IPS DF 6.9 (cell line): ENCODE measurements around the gene DNAH1.

ENCODE experiments used
- DNase-seq: peaks from one replicate; pipeline ENCODE4 v3.0.0-alpha.2; 2013; ENCODE audit warnings: low read depth, low spot score
- H3K27ac ChIP-seq: one replicate; pipeline ENCODE4 v1.5.1; 2013; ENCODE audit warnings: low read length, control low read depth
- H3K27me3 ChIP-seq: 2 replicates; pipeline ENCODE4 v1.6.1; 2013; ENCODE audit warnings: mild to moderate bottlenecking, low read length; ENCODE audit not compliant: control insufficient read depth, insufficient read depth
- H3K36me3 ChIP-seq: 2 replicates; pipeline ENCODE4 v1.6.1; 2013; ENCODE audit warnings: low read length; ENCODE audit not compliant: control insufficient read depth, insufficient read depth
- H3K4me1 ChIP-seq: 2 replicates; pipeline ENCODE4 v1.6.1; 2013; ENCODE audit warnings: low read length; ENCODE audit not compliant: control insufficient read depth, insufficient read depth
- H3K4me3 ChIP-seq: 2 replicates; pipeline ENCODE4 v1.5.1; 2013; ENCODE audit warnings: mild to moderate bottlenecking, low read length
- H3K9me3 ChIP-seq: 2 replicates; pipeline ENCODE4 v1.6.1; 2013; ENCODE audit warnings: low read length, inconsistent platforms; ENCODE audit not compliant: control insufficient read depth, insufficient read depth
- WGBS: extraction: QIAGEN DNeasy Blood & Tissue Kit; methylation state at CpG from one replicate; pipeline ENCODE4 v1.1.7; 2013; ENCODE audit warnings: mixed read lengths, missing lambda C conversion rate; ENCODE audit not compliant: insufficient read length, insufficient coverage; 5-methylcytosine and 5-hydroxymethylcytosine counted together

The DNAH1 gene

DNA sequence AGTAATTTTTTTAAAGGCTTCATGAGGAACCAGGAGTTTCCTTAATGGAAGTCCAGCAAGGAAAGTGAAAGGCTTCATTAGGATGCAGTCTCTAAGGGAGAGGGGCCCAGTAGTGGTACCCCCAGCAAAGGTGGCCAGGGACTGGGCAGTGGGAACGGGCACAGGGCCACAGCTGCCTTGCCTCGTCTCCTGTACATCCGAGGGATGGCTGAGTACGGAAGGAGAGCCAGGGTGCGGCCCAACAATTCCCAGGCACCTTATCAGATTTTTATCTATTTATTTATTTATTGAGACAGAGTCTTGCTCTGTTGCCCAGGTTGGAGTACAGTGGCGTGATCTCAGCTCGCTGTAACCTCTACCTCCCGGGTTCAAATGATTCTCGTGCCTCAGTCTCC, 114.3 kb downstream of the DNAH1 start:
- Histone ChIP-seq H3K27ac (no peak overlapping the region), H3K36me3 (no peaks in the 10 kb centered on the region), H3K27me3 (no peaks in the 10 kb centered on the region), H3K4me1 (no peaks in the 10 kb centered on the region), H3K4me3 (no peak overlapping the region), H3K9me3 (no peaks in the 10 kb centered on the region)
- DNase-seq = no peak
- no CpG with 5 or more reads among the region's 9 CpGs for WGBS

DNA sequence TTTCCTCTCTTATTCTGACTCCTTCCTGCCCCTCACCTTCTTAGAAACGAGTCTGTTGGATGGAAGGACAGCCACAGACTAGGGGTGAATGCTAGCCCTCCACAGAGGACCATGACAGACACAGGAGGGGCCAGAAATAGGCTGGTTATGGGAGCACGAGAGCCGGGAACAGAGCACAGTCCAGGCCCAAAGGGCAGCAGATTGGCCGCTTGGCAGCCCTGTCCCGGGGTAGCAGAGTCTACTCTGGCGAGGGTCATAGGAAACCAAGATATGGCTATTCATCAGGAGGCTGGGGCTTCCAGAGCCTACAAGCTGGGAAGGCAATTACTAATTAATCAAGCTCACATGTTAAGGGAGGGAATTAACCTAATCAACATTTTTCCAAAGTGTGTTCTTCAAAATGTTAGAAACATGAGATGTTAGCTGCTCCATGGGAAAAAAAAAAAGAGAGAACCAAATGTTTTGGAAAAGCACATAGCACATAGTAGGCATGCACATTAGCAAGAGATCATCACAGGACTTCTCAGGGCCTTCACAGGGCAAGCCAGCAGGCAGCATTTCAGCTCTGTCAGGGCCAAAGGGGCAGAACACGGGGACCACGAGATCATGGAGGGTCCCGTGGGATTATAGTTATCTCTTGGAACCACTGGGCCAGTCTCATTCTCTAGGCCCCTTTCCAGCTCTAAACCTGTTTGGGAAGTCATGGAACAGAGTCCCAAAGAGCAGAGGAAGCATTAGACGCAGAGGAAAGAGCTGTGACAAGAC, 115.5 kb downstream of the DNAH1 start:
- Histone ChIP-seq H3K4me1 (no peaks in the 10 kb centered on the region), H3K9me3 (no peaks in the 10 kb centered on the region), H3K27me3 (no peaks in the 10 kb centered on the region), H3K36me3 (no peaks in the 10 kb centered on the region), H3K27ac (no peak overlapping the region), H3K4me3 (no peak overlapping the region)
- WGBS = no CpG with 5 or more reads among the region's 10 CpGs
- no peak for DNase-seq

DNA sequence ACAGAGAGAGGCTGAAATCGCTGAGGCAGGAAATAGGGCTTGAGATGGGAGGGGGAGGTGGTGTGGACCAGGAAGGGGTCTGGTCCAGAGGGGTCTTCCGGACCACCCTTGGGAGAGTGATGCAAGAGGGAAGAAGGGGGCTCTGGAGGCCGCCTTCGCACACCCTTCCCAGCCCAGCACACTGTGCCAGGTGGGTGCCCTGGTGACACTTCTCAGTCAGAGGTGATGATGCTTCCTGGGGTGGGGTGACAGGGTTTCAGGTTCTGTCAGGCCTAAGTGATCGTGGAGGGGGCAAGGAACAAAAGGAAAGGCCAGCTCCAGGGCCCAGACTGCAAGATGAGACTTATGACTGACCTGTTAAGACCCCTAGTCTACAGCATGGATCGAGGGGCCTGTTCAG, 116.1 kb downstream of the DNAH1 start:
- Histone ChIP-seq H3K27ac (no peak overlapping the region), H3K4me3 (no peak overlapping the region), H3K4me1 (no peaks in the 10 kb centered on the region), H3K27me3 (no peaks in the 10 kb centered on the region), H3K36me3 (no peaks in the 10 kb centered on the region), H3K9me3 (no peaks in the 10 kb centered on the region)
- WGBS = no CpG with 5 or more reads among the region's 6 CpGs
- DNase-seq = no peak

GRCh38 chr3:52432691-52433141, 116.6 kb downstream of the DNAH1 start:
- Histone ChIP-seq H3K36me3 (no peaks in the 10 kb centered on the region), H3K4me1 (no peaks in the 10 kb centered on the region), H3K4me3 (no peak overlapping the region), H3K9me3 (no peaks in the 10 kb centered on the region), H3K27ac (no peak overlapping the region), H3K27me3 (no peaks in the 10 kb centered on the region)
- no peak for DNase-seq
- no CpG with 5 or more reads among the region's 4 CpGs for WGBS

- WGBS = no CpG with 5 or more reads among the region's 10 CpGs
- Histone ChIP-seq H3K4me1 (no peaks in the 10 kb centered on the region), H3K27ac (no peak overlapping the region), H3K9me3 (no peaks in the 10 kb centered on the region), H3K36me3 (no peaks in the 10 kb centered on the region), H3K4me3 (no peak overlapping the region), H3K27me3 (no peaks in the 10 kb centered on the region)
- DNase-seq = no peak
These were observed 117.3 kb downstream of the DNAH1 start for GRCh38 chr3:52433328-52433995.

- Histone ChIP-seq H3K27ac (no peak overlapping the region), H3K4me3 (no peak overlapping the region), H3K9me3 (no peaks in the 10 kb centered on the region), H3K4me1 (no peaks in the 10 kb centered on the region), H3K36me3 (no peaks in the 10 kb centered on the region), H3K27me3 (no peaks in the 10 kb centered on the region)
- DNase-seq = no peak
- WGBS = no CpG with 5 or more reads among the region's 6 CpGs
These were observed 117.9 kb downstream of the DNAH1 start for GRCh38 chr3:52433996-52434479.

DNA sequence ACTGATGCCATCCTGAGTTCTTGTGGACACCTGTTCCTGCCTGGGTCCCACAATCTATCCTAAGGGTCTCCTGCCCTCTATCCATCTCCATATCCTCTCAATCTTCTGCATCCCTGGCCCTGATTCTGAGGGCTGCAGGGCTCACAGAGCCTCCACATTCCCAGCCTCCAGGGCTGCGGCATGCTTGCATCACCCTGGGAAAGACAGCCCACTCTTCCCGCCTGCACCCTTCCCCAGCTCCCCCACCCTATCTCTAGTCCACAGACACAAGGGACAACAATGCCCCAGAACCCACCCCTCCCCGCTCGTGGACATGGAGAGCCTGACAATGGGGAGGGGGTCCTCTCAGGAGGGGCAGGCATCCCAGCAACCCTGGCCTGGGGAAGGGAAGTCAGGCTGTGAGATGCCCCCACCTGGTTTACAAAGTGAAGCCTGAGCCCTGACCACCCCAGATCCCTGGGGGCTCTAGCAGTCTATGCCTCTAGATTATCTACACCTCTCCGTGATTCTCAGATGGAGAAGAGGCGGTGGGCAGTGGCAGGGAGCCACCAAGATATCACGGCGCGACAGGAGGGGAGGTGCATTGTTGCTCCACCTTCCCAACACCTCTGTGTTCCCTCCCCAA, 118.5 kb downstream of the DNAH1 start:
- Histone ChIP-seq H3K36me3 (no peaks in the 10 kb centered on the region), H3K27ac (no peak overlapping the region), H3K4me1 (no peaks in the 10 kb centered on the region), H3K4me3 (no peak overlapping the region), H3K9me3 (no peaks in the 10 kb centered on the region), H3K27me3 (no peaks in the 10 kb centered on the region)
- WGBS = no CpG with 5 or more reads among the region's 9 CpGs
- DNase-seq = no peak

GRCh38 chr3:52435246-52436101, 119.4 kb downstream of the DNAH1 start:
- DNase-seq = no peak
- no peak overlapping the region for H3K27ac ChIP-seq
- no peaks in the 10 kb centered on the region for H3K27me3 ChIP-seq
- H3K36me3 ChIP-seq = no peaks in the 10 kb centered on the region
- H3K9me3 ChIP-seq = no peaks in the 10 kb centered on the region
- WGBS = no CpG with 5 or more reads among the region's 32 CpGs
- no peak overlapping the region for H3K4me3 ChIP-seq
- no peaks in the 10 kb centered on the region for H3K4me1 ChIP-seq

- Histone ChIP-seq H3K9me3 (no peaks in the 10 kb centered on the region), H3K4me3 (no peak overlapping the region), H3K27ac (no peak overlapping the region), H3K36me3 (no peaks in the 10 kb centered on the region), H3K4me1 (no peaks in the 10 kb centered on the region), H3K27me3 (no peaks in the 10 kb centered on the region)
- no peak for DNase-seq
- no CpG with 5 or more reads among the region's 13 CpGs for WGBS
These were observed 120.5 kb downstream of the DNAH1 start for GRCh38 chr3:52436500-52437149.
